ENCODE results near the gene MED27. TPM values are rescaled to one million over a fixed set of nuclear protein-coding genes. Genes with fewer than 3 reads are reported as not detected.
A peak's percentile ranks its signal among the peaks of the same experiment; 100 is the strongest.

MED27 gene
- total and polyA plus RNA-seq, 5 donors from 2014 or later = 28.7 to 58.5 (median 45.9) TPM

DNA sequence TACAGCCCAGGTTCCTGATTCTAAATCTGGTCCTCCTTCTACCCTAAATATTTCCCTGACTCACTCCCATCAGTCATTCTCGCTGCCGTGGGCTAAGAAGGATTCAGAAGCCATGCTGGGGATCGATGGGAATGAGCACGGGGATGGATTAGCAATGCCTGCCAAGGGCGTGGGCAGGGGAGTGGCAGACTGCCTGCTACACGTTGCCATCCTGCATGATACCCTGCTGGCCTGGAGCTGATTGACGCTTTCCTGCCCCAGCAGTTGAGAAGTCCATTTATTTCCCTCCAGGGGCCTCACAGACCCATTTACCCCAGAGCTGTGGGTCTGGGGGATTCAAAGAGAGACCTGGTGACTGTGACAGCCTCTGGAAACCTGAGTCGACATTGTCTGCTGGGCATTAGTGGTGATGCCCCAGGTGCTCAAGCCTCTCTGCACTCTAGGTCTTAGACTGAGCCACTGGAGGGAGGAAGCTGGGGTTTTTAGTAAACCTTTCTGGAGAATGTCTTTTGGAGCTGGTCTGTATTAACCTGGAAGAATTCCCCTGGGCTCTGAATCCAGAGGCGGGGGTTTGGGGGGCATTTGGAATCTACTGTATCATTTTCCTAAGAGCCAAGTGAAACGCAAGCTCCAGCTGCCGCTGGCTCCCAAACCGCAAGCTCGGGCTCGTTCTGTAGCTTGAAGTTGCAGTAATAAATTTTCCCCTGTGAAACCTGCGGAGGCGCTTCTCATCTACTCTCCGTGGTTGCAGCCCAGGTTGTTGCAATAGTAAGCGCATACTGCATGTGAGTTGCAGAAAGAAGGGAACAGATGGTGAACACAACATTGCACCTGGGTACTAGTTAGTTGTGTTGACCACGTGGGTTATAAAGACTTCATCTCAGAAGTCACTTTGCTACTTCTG, 263.4 kb downstream of the MED27 start:
- Mint-ChIP-seq H3K36me3 (no peaks in the 10 kb centered on the region), H3K27me3 (peaks cover 25% of the 10 kb centered on the region), H3K4me3 (no peak overlapping the region), H3K27ac (no peak overlapping the region), H3K4me1 (peaks cover 0 to 3% (median 0%) of the 10 kb centered on the region in 4 donors), H3K9me3 (no peaks in the 10 kb centered on the region)
- DNase-seq (no peak), ATAC-seq (ENCODE audit: low read depth in 2 of 2) (no peak)
- Histone ChIP-seq H3K4me3 (ENCODE audit: low read depth, low read length) (no peak overlapping the region), H3K27ac (ENCODE audit: insufficient read depth, low read length, poor library complexity, severe bottlenecking) (no peak overlapping the region), H3K4me1 (ENCODE audit: control insufficient read depth, insufficient read depth, low read length, poor library complexity, severe bottlenecking) (no peaks in the 10 kb centered on the region), H3K9me3 (ENCODE audit: control insufficient read depth in 2 of 2, low read length in 2 of 2) (no peaks in the 10 kb centered on the region), H3K36me3 (ENCODE audit: control insufficient read depth, insufficient read depth, low read length) (no peaks in the 10 kb centered on the region), H3K27me3 (ENCODE audit: control insufficient read depth, insufficient read depth, low read length) (no peaks in the 10 kb centered on the region)

DNA sequence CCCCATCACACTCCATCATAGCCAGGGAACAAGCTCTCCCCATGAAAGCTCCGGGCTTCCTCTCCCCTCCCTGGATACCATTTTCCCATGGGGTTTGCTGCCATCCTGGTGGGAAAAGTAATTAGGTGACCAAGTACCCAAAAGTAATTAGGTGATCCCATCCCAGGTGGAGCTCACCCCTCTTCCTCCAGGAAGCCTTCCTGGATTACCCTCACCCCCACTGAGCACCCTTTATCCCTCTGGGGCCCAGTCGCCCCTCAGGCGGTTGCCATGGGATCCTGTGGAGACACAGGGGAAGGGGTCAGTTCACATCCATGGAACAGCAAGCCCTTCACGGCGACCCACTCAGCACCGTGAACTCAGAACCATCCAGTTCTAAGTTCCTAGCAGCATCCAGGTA, 265.0 kb downstream of the MED27 start:
- H3K36me3 Mint-ChIP-seq = no peaks in the 10 kb centered on the region
- peaks cover 18% of the 10 kb centered on the region for H3K27me3 Mint-ChIP-seq
- no peaks in the 10 kb centered on the region for H3K9me3 Mint-ChIP-seq
- DNase-seq (no peak), ATAC-seq (ENCODE audit: low read depth in 2 of 2) (no peak)
- Histone ChIP-seq H3K27ac (ENCODE audit: insufficient read depth, low read length, poor library complexity, severe bottlenecking) (no peak overlapping the region), H3K36me3 (ENCODE audit: control insufficient read depth, insufficient read depth, low read length) (no peaks in the 10 kb centered on the region), H3K4me1 (ENCODE audit: control insufficient read depth, insufficient read depth, low read length, poor library complexity, severe bottlenecking) (no peaks in the 10 kb centered on the region), H3K9me3 (ENCODE audit: control insufficient read depth in 2 of 2, low read length in 2 of 2) (no peaks in the 10 kb centered on the region), H3K4me3 (ENCODE audit: low read depth, low read length) (no peak overlapping the region), H3K27me3 (ENCODE audit: control insufficient read depth, insufficient read depth, low read length) (no peaks in the 10 kb centered on the region)
- peaks cover 0 to 3% (median 0%) of the 10 kb centered on the region in 4 donors for H3K4me1 Mint-ChIP-seq
- no peak overlapping the region for H3K27ac Mint-ChIP-seq
- peak overlapping the region in 1 of 4 donors; percentile 85 for H3K4me3 Mint-ChIP-seq

DNA sequence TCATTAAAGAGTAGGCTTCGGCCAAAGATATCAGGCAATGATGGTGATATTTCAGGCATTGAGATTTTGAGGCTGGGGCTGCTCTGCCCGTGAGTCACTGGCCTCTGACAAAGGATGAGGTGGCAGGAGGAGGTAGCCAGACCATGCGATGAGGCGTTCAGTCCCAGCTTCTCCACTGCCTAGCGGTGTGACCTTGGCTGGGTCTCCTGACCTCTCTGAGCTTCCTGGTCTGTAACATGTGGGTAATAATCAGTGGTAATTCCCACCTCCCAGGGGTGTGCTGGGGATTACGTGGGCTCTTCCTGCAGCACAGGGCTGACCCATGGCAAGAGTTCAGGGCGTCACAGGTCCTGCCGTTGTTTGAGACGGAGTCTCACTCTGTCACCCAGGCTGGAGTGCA, 266.6 kb downstream of the MED27 start:
- H3K4me1 Mint-ChIP-seq = peaks cover 0 to 3% (median 0%) of the 10 kb centered on the region in 4 donors
- H3K27me3 Mint-ChIP-seq = peaks cover 19% of the 10 kb centered on the region
- H3K4me3 Mint-ChIP-seq = no peak overlapping the region
- DNase-seq (no peak), ATAC-seq (ENCODE audit: low read depth in 2 of 2) (no peak)
- H3K36me3 ChIP-seq (ENCODE audit: control insufficient read depth, insufficient read depth, low read length) = no peaks in the 10 kb centered on the region
- no peaks in the 10 kb centered on the region for H3K9me3 ChIP-seq (ENCODE audit: control insufficient read depth in 2 of 2, low read length in 2 of 2)
- H3K36me3 Mint-ChIP-seq = no peaks in the 10 kb centered on the region
- H3K27ac ChIP-seq (ENCODE audit: insufficient read depth, low read length, poor library complexity, severe bottlenecking) = no peak overlapping the region
- no peak overlapping the region for H3K4me3 ChIP-seq (ENCODE audit: low read depth, low read length)
- H3K4me1 ChIP-seq (ENCODE audit: control insufficient read depth, insufficient read depth, low read length, poor library complexity, severe bottlenecking) = no peaks in the 10 kb centered on the region
- H3K27me3 ChIP-seq (ENCODE audit: control insufficient read depth, insufficient read depth, low read length) = no peaks in the 10 kb centered on the region
- no peaks in the 10 kb centered on the region for H3K9me3 Mint-ChIP-seq
- no peak overlapping the region for H3K27ac Mint-ChIP-seq

DNA sequence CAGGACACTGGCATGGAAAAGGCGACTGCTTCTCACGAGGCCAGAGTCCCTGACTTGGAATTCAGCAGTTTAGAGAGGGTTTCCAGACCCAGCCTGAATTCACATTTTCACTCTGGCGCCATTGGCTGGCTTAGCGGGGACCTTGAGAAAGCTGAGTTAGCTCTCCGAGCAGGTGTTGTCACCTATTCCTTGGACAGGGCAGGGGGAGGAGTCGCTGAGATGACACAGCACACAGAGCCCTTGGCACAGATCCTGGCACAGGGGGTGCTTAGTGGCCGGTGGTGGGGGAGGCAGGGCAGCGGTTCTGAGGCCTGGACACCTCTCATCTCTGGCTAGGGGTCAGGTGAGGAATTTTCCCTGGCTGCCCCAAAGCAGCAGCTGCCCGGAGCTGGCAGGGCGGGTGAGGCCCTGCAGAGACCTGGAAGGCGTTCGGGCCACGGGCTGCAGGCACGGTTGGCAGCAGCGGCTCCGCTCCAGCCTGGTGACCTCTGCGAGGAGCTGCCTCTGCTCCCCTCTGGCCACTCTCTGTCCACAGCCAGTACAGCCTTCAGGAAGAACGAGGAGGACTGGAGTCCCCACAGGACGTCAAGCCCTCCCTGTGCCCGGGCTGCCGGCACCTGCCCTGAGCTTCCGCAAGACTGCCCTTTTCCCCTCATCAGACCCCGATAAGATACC, 267.4 kb downstream of the MED27 start:
- Histone ChIP-seq H3K4me1 (ENCODE audit: control insufficient read depth, insufficient read depth, low read length, poor library complexity, severe bottlenecking) (no peaks in the 10 kb centered on the region), H3K9me3 (ENCODE audit: control insufficient read depth in 2 of 2, low read length in 2 of 2) (no peaks in the 10 kb centered on the region), H3K4me3 (ENCODE audit: low read depth, low read length) (no peak overlapping the region), H3K27ac (ENCODE audit: insufficient read depth, low read length, poor library complexity, severe bottlenecking) (no peak overlapping the region), H3K36me3 (ENCODE audit: control insufficient read depth, insufficient read depth, low read length) (no peaks in the 10 kb centered on the region), H3K27me3 (ENCODE audit: control insufficient read depth, insufficient read depth, low read length) (no peaks in the 10 kb centered on the region)
- Mint-ChIP-seq H3K4me1 (peaks cover 0 to 3% (median 0%) of the 10 kb centered on the region in 4 donors), H3K27ac (no peak overlapping the region), H3K36me3 (no peaks in the 10 kb centered on the region), H3K4me3 (no peak overlapping the region), H3K9me3 (no peaks in the 10 kb centered on the region), H3K27me3 (peaks cover 19% of the 10 kb centered on the region)
- DNase-seq = no peak
- no peak for ATAC-seq (ENCODE audit: low read depth in 2 of 2)

DNA sequence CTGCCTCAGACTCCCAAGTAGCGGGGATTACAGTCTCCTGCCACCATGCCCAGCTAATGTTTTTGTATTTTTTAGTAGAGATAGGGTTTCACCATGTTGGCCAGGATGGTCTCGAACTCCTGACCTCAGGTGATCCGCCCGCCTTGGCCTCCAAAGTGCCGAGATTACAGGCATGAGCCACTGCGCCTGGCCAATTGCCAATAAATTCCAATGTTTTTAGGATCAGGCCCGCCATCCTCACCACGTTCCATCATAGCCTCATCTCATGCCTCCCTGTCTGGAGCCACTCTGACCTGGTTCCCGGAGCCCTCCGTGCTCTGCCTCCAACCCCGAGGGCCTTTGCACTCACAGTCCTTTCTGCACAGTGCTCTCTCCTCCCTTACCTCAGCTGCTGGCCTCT, 268.3 kb downstream of the MED27 start:
- no peak for DNase-seq
- no peak for ATAC-seq (ENCODE audit: low read depth in 2 of 2)
- Mint-ChIP-seq H3K27me3 (peaks cover 23% of the 10 kb centered on the region), H3K9me3 (no peaks in the 10 kb centered on the region), H3K4me1 (no peaks in the 10 kb centered on the region), H3K27ac (no peak overlapping the region), H3K4me3 (no peak overlapping the region), H3K36me3 (no peaks in the 10 kb centered on the region)
- no peak overlapping the region for H3K4me3 ChIP-seq (ENCODE audit: low read depth, low read length)
- no peaks in the 10 kb centered on the region for H3K27me3 ChIP-seq (ENCODE audit: control insufficient read depth, insufficient read depth, low read length)
- H3K36me3 ChIP-seq (ENCODE audit: control insufficient read depth, insufficient read depth, low read length) = no peaks in the 10 kb centered on the region
- no peaks in the 10 kb centered on the region for H3K4me1 ChIP-seq (ENCODE audit: control insufficient read depth, insufficient read depth, low read length, poor library complexity, severe bottlenecking)
- H3K27ac ChIP-seq (ENCODE audit: insufficient read depth, low read length, poor library complexity, severe bottlenecking) = no peak overlapping the region
- H3K9me3 ChIP-seq (ENCODE audit: control insufficient read depth in 2 of 2, low read length in 2 of 2) = no peaks in the 10 kb centered on the region

DNA sequence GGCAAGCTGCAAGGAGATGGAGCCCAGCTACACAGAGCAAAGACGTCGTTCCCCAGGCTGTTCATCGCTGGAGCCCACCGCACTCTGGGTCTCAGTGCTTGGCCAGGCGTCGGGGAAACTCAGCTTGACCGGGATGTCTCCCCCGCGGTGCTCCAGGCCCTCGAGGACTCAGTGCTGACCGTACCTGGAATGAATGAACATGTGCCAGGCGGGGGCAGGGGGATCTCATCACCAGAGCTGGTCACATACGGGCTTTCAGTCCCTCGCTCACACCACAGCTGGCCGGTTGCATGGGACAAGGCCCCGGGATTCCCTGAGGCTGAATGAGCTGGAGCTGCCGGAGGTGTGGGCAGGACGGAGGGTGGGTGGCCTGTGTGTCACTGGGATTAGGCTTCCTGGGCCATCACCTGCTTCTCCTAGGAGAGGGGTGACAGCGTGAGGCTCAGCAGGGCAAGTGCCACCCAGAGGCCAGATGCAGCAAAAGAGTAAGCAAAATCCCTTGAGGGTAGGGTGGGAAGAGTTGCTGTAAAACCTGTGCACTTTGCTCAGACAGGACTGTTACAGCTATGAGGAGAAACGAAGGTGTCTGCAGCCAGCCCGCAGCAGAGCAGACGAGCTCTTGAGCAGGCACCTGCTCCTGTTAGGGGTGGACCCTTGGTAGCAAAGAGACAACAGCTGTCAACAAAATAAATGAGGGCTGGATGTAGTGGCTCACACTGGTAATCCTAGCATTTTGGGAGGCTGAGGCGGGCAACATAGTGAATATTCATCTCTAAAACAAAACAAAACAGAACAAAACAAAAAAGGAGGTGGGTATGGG, 269.1 kb downstream of the MED27 start:
- Mint-ChIP-seq H3K27ac (no peak overlapping the region), H3K4me3 (no peak overlapping the region), H3K27me3 (peaks cover 27% of the 10 kb centered on the region), H3K9me3 (no peaks in the 10 kb centered on the region), H3K36me3 (no peaks in the 10 kb centered on the region), H3K4me1 (no peaks in the 10 kb centered on the region)
- Histone ChIP-seq H3K4me3 (ENCODE audit: low read depth, low read length) (no peak overlapping the region), H3K27me3 (ENCODE audit: control insufficient read depth, insufficient read depth, low read length) (no peaks in the 10 kb centered on the region), H3K36me3 (ENCODE audit: control insufficient read depth, insufficient read depth, low read length) (no peaks in the 10 kb centered on the region), H3K27ac (ENCODE audit: insufficient read depth, low read length, poor library complexity, severe bottlenecking) (no peak overlapping the region), H3K9me3 (ENCODE audit: control insufficient read depth in 2 of 2, low read length in 2 of 2) (no peaks in the 10 kb centered on the region), H3K4me1 (ENCODE audit: control insufficient read depth, insufficient read depth, low read length, poor library complexity, severe bottlenecking) (no peaks in the 10 kb centered on the region)
- DNase-seq (no peak), ATAC-seq (ENCODE audit: low read depth in 2 of 2) (no peak)

Measured in CD4-positive, CD25-positive, alpha-beta regulatory T cell (primary cell).